SK-N-SH (cell line): Measurements from ENCODE around the gene CCL2. TPM values are rescaled to one million over a fixed set of nuclear protein-coding genes. Genes with fewer than 3 reads are reported as not detected.

ENCODE experiments used
- CTCF ChIA-PET: fragments of 300-600, 350-600 bp; formaldehyde crosslinking; extraction: SDS; loops from one replicate; lab custom pipeline; 2021; lab: Yijun Ruan, JAX
- POLR2A ChIA-PET: fragments of 350-600 bp; sonication (Branson Sonifier 250); formaldehyde crosslinking; extraction: SDS; loops from one replicate; lab custom pipeline; 2020; ENCODE audit warnings: antibody characterized with exemption, inconsistent platforms; lab: Yijun Ruan, JAX
- DNase-seq: peaks from one replicate; pipeline ENCODE4 v3.0.0; 2012
- H2AFZ ChIP-seq: fragments of 200-600 bp; sonication (generic); 2 replicates; pipeline ENCODE4 v1.8.1; 2016; ENCODE audit warnings: antibody characterized with exemption, mild to moderate bottlenecking, low read depth
- H3F3A ChIP-seq: fragments of 200-600 bp; sonication (generic); replicated peaks from 2 replicates; pipeline ENCODE3; 2016; ENCODE audit warnings: antibody characterized with exemption, mild to moderate bottlenecking; ENCODE audit not compliant: insufficient read depth
- H3K27ac ChIP-seq, 2 experiments: fragments of 200-500 bp in 1 of 2; fragments of 200-600 bp in 1 of 2; sonication (Bioruptor generic) in 1 of 2; sonication (generic), shearing (Covaris generic) in 1 of 2; 2 replicates each; pipeline versions ENCODE4 v1.5.1 to v1.6.1; 2014 to 2016; ENCODE audit warnings: low read depth in 2 of 2, inconsistent platforms in 1 of 2, low read length in 1 of 2, mild to moderate bottlenecking in 1 of 2, mixed read lengths in 1 of 2
- H3K27me3 ChIP-seq: fragments of 200-600 bp; sonication (generic), shearing (Covaris generic); 2 replicates; pipeline ENCODE4 v1.6.1; 2016; ENCODE audit warnings: mixed run types; ENCODE audit not compliant: insufficient read depth
- H3K36me3 ChIP-seq, 2 experiments: fragments of 200-500 bp in 1 of 2; fragments of 200-600 bp in 1 of 2; sonication (Bioruptor generic) in 1 of 2; sonication (generic) in 1 of 2; replicated peaks in 1 of 2; 2 replicates each; pipeline versions ENCODE3 to v1.5.1; 2014 to 2016; ENCODE audit warnings: low read length in 1 of 2, mild to moderate bottlenecking in 1 of 2; ENCODE audit not compliant: insufficient read depth in 2 of 2, control insufficient read depth in 1 of 2
- H3K4me1 ChIP-seq, 2 experiments: fragments of 200-500 bp in 1 of 2; fragments of 200-600 bp in 1 of 2; sonication (Bioruptor generic) in 1 of 2; sonication (generic), shearing (Covaris generic) in 1 of 2; 2 replicates each; pipeline versions ENCODE4 v1.5.1 to v1.6.1; 2014 to 2016; ENCODE audit warnings: low read depth in 1 of 2, low read length in 1 of 2, mixed run types in 1 of 2; ENCODE audit not compliant: insufficient read depth in 2 of 2, control insufficient read depth in 1 of 2
- H3K4me2 ChIP-seq: fragments of 200-600 bp; sonication (generic), shearing (Covaris generic); 2 replicates; pipeline ENCODE4 v1.6.1; 2017; ENCODE audit warnings: mixed run types
- H3K4me3 ChIP-seq, 2 experiments: fragments of 200-500 bp in 1 of 2; fragments of 200-600 bp in 1 of 2; sonication (Bioruptor generic) in 1 of 2; sonication (generic), shearing (Covaris generic) in 1 of 2; 2 replicates each; pipeline versions ENCODE4 v1.5.1 to v1.8.1; 2014 to 2016; ENCODE audit warnings: low read depth in 2 of 2, inconsistent platforms in 1 of 2, low read length in 1 of 2, mild to moderate bottlenecking in 1 of 2, mixed read lengths in 1 of 2, moderate library complexity in 1 of 2
- H3K79me2 ChIP-seq: fragments of 200-600 bp; sonication (generic); 2 replicates; pipeline ENCODE4 v1.8.1; 2017; ENCODE audit warnings: mild to moderate bottlenecking; ENCODE audit not compliant: insufficient read depth
- H3K9ac ChIP-seq: fragments of 200-600 bp; sonication (generic); 2 replicates; pipeline ENCODE4 v1.6.1; 2017; ENCODE audit warnings: mixed run types
- H3K9me2 ChIP-seq: fragments of 200-600 bp; sonication (generic); 2 replicates; pipeline ENCODE4 v1.6.1; 2017; ENCODE audit warnings: mixed run types
- H3K9me3 ChIP-seq: fragments of 200-600 bp; sonication (generic); 2 replicates; pipeline ENCODE4 v1.6.1; 2017; ENCODE audit warnings: mixed run types, mild to moderate bottlenecking, moderate library complexity
- H4K20me1 ChIP-seq: fragments of 200-600 bp; sonication (generic); 2 replicates; pipeline ENCODE4 v1.6.1; 2017; ENCODE audit warnings: mild to moderate bottlenecking, mixed run types; ENCODE audit not compliant: insufficient read depth
- CHD2 ChIP-seq: fragments of 150-350 bp; IDR thresholded peaks from 2 replicates; pipeline ENCODE4 v1.6.1; 2018; ENCODE audit warnings: low read length; ENCODE audit not compliant: partially characterized antibody
- CTCF ChIP-seq: fragments of 200-600 bp; sonication (generic); IDR thresholded peaks from 2 replicates; pipeline ENCODE4 v1.6.1; 2017; ENCODE audit warnings: antibody characterized with exemption, mild to moderate bottlenecking, moderate library complexity
- ELF1 ChIP-seq: IDR thresholded peaks from 2 replicates; pipeline ENCODE4 v1.4.0; 2012
- EZH2phosphoT487 ChIP-seq: fragments of 200-600 bp; sonication (generic); IDR thresholded peaks from 2 replicates; pipeline ENCODE4 v1.6.1; 2017; ENCODE audit warnings: low read depth, mixed run types, mild to moderate bottlenecking, antibody characterized with exemption, moderate library complexity, borderline replicate concordance
- FOSL2 ChIP-seq: IDR thresholded peaks from 2 replicates; pipeline ENCODE4 v1.4.0; 2012; ENCODE audit warnings: low read depth, mild to moderate bottlenecking, moderate library complexity, borderline replicate concordance
- FOXJ3 ChIP-seq: sonication (generic); formaldehyde crosslinking; IDR thresholded peaks from 2 replicates; pipeline ENCODE4 v1.5.1; 2020; ENCODE audit warnings: mild to moderate bottlenecking, missing genetic modification reagents
- GABPA ChIP-seq: IDR thresholded peaks from 2 replicates; pipeline ENCODE4 v1.4.0; 2012; ENCODE audit warnings: low read depth, mild to moderate bottlenecking
- JUND ChIP-seq: IDR thresholded peaks from 2 replicates; pipeline ENCODE4 v1.4.0; 2012
- MEF2A ChIP-seq: IDR thresholded peaks from 2 replicates; pipeline ENCODE4 v1.4.0; 2012; ENCODE audit warnings: low read depth, borderline replicate concordance
- RCOR1 ChIP-seq: fragments of 150-350 bp; IDR thresholded peaks from 2 replicates; pipeline ENCODE4 v1.6.1; 2017; ENCODE audit warnings: antibody characterized with exemption, low read length
- SIN3A ChIP-seq: IDR thresholded peaks from 2 replicates; pipeline ENCODE4 v1.6.1; 2012; ENCODE audit warnings: low read depth, mild to moderate bottlenecking, low read length, moderate library complexity, borderline replicate concordance
- SMC3 ChIP-seq: IDR thresholded peaks from 2 replicates; pipeline ENCODE4 v1.6.1; 2012; ENCODE audit warnings: low read depth, low read length, improper control_type of control experiment
- TAF1 ChIP-seq: IDR thresholded peaks from 2 replicates; pipeline ENCODE4 v1.6.1; 2012; ENCODE audit warnings: low read depth, mild to moderate bottlenecking, low read length, moderate library complexity, borderline replicate concordance
- TCF12 ChIP-seq: IDR thresholded peaks from 2 replicates; pipeline ENCODE4 v1.4.0; 2012
- TEAD4 ChIP-seq: IDR thresholded peaks from 2 replicates; pipeline ENCODE4 v1.4.0; 2012; ENCODE audit warnings: mild to moderate bottlenecking, borderline replicate concordance; ENCODE audit not compliant: insufficient read depth
- USF2 ChIP-seq: fragments of 150-350 bp; IDR thresholded peaks from 2 replicates; pipeline ENCODE4 v1.6.1; 2017; ENCODE audit warnings: antibody characterized with exemption, low read length, low read depth, borderline replicate concordance
- WGBS: methylation state at CpG from one replicate; pipeline ENCODE4 v1.1.6; 2017; ENCODE audit warnings: low lambda C conversion rate; 5-methylcytosine and 5-hydroxymethylcytosine counted together
- polyA plus RNA-seq, 3 experiments: library from polyadenylated mRNA; depleted of rRNA; stranded (reverse); fragments of >200 nt; gene quantifications; 2 replicates each; pipeline ENCODE4 v1.2.3, GENCODE V29; 2012
- TF ChIP-seq, protein P1 (sequence below): IDR thresholded peaks from 2 replicates; pipeline ENCODE4 v1.6.1; 2012; ENCODE audit warnings: mild to moderate bottlenecking, low read depth, low read length, moderate library complexity

CCL2 gene
- polyA plus RNA-seq, 1 of the 3 experiments (the other 2 are of a cell fraction), result 210 TPM

DNA sequence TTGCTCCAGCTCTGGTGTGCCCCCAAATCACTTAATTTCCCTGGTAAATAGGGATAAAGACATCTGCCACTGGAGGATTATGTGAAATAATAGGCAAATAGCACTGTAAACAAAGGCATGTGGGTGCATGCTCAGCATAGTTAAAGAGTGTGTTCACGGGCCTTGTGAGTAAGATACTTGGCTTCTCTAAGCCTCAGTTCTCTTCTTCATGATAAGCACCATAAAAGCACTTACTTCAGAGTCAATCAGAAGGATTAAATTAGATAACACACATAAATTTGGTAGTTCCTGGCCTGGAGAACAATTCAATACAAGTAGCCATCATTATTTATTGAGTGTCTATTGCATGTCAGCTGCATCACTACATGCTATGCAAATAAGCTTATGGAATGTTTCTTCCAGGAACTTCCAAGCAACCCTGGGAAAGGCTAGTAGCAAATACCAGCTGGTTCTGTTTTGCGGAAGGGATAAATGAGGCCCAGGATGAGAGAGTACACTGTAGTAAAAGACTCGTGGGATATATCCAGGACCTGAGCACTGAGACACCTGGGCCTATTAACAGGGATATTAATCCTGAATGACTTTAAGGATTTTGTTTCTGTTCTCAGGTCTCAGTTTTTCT, 45.0 kb downstream of the CCL2 start:
- Histone ChIP-seq H3F3A (peaks cover 12% of the 10 kb centered on the region), H3K27ac (peak overlapping the region in 1 of 2 experiments; percentile 38; a peak in 3 of 4 replicates), H4K20me1 (no peaks in the 10 kb centered on the region), H3K4me2 (peak overlapping the region; percentile 8; the same call in 1 of the 2 replicates), H3K4me1 (peaks cover 0 to 20% of the 10 kb centered on the region in 2 experiments; a peak in 2 of 4 replicates), H2AFZ (no peak overlapping the region), H3K79me2 (no peaks in the 10 kb centered on the region), H3K9ac (no peak overlapping the region), H3K36me3 (no peaks in the 10 kb centered on the region), H3K9me2 (no peaks in the 10 kb centered on the region), H3K9me3 (no peaks in the 10 kb centered on the region), H3K4me3 (no peak overlapping the region), H3K27me3 (no peaks in the 10 kb centered on the region)
- DNase-seq, result no peak
- POLR2A ChIA-PET, result no interaction called here
- TF ChIP-seq, protein P1, sequence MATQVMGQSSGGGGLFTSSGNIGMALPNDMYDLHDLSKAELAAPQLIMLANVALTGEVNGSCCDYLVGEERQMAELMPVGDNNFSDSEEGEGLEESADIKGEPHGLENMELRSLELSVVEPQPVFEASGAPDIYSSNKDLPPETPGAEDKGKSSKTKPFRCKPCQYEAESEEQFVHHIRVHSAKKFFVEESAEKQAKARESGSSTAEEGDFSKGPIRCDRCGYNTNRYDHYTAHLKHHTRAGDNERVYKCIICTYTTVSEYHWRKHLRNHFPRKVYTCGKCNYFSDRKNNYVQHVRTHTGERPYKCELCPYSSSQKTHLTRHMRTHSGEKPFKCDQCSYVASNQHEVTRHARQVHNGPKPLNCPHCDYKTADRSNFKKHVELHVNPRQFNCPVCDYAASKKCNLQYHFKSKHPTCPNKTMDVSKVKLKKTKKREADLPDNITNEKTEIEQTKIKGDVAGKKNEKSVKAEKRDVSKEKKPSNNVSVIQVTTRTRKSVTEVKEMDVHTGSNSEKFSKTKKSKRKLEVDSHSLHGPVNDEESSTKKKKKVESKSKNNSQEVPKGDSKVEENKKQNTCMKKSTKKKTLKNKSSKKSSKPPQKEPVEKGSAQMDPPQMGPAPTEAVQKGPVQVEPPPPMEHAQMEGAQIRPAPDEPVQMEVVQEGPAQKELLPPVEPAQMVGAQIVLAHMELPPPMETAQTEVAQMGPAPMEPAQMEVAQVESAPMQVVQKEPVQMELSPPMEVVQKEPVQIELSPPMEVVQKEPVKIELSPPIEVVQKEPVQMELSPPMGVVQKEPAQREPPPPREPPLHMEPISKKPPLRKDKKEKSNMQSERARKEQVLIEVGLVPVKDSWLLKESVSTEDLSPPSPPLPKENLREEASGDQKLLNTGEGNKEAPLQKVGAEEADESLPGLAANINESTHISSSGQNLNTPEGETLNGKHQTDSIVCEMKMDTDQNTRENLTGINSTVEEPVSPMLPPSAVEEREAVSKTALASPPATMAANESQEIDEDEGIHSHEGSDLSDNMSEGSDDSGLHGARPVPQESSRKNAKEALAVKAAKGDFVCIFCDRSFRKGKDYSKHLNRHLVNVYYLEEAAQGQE, result no peak
- no peak for TF ChIP-seq TAF1
- TF ChIP-seq JUND, result 0 out of 2 replicates have a peak, but pooled peaks have one; percentile 4
- no peak for TF ChIP-seq RCOR1
- peak; percentile 34; the same call in 1 of the 2 replicates for TF ChIP-seq FOSL2
- TF ChIP-seq GABPA, result no peak
- TF ChIP-seq SIN3A, result no peak
- TF ChIP-seq TEAD4, result no peak
- TF ChIP-seq CTCF, result no peak
- TF ChIP-seq ELF1, result no peak
- no peak for TF ChIP-seq EZH2phosphoT487
- no peak for TF ChIP-seq MEF2A
- no peak for TF ChIP-seq FOXJ3 (CRISPR knock-in tag)
- TF ChIP-seq CHD2, result no peak
- TF ChIP-seq USF2, result no peak
- TF ChIP-seq SMC3, result no peak
- peak; percentile 30; the same call in 1 of the 2 replicates for TF ChIP-seq TCF12
- CTCF ChIA-PET, result interaction anchor here (0.7 to 1.2 kb wide), 2 partner anchors 61 to 100 kb away, joined by 3 to 4 read pairs; no protein-coding TSS in a partner anchor
- WGBS, result 58% methylated on average over 3 of the region's 3 CpGs
